ENCODE measurements around the gene CD300E. TPM values are rescaled to one million over a fixed set of nuclear protein-coding genes. Genes with fewer than 3 reads are reported as not detected.

CD300E gene
- total and polyA plus RNA-seq, 2 of the 13 experiments (the other 11 are each of a cell fraction or from before 2014, with no cell fraction given) = not detected

DNA sequence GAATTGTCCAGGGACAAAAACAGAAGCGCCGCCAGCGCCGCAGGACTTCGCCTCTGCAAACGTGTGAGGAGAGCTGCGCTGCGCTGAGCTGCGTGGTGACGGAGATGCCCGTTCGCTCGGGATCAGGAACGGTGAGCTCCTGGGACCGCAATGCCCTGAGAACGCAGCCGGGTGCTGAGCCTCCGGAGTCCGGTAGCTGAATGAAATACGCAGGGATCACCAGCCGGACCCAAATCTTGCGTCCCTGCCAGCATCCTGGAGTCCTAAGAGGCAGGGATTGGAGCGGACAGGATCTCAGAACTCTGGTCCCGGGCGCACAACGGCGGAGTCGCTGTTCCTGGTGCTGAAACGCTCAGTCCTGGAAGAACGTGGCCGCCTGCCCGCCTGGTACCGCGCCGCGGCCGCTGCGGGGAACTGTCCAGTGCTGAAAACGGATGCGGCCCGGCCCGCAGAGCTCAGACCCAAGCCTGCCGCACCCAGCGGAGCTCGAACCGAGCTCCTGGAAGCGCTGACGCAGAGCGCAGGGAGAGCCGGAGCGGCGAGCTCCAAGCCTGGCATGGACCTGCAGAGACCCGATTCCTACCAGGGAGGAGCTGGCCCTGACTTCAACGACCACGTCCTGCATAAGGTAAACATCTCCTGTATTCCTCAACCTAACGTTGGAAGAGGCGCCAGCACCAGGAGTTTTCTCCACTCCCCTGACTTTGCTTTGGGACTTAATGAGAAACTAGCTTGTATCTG lies 47.7 kb upstream of the CD300E start (continued):
- TF ChIP-seq UBTF (CRISPR knock-in tag; IDR thresholded peaks at IDR 0.05) (peak; percentile 97), NR2F1 (CRISPR knock-in tag; IDR thresholded peaks at IDR 0.05) (peak in 1 of 2 experiments; percentile 82; a peak in 1 of 4 replicates), ZFP36L1 (CRISPR knock-in tag; IDR thresholded peaks at IDR 0.05) (peak; percentile 100), MTF1 (CRISPR knock-in tag; IDR thresholded peaks at IDR 0.05) (peak; percentile 99), SKI (IDR thresholded peaks at IDR 0.05; ENCODE audit: partially characterized antibody) (no peak), JUND (CRISPR knock-in tag; IDR thresholded peaks at IDR 0.05) (peak; percentile 86; the same call in 1 of the 2 replicates), KDM3A (CRISPR knock-in tag; IDR thresholded peaks at IDR 0.05; ENCODE audit: low read depth) (peak; percentile 100), PHF21A (CRISPR knock-in tag; IDR thresholded peaks at IDR 0.05) (peak; percentile 78), ZNF383 (CRISPR knock-in tag; IDR thresholded peaks at IDR 0.05; ENCODE audit: borderline replicate concordance) (peak; percentile 96; the same call in 1 of the 2 replicates), GLMP (CRISPR knock-in tag; IDR thresholded peaks at IDR 0.05; ENCODE audit: borderline replicate concordance) (peak; percentile 99), KDM1A (CRISPR knock-in tag; IDR thresholded peaks at IDR 0.05) (peak; percentile 80; the same call in 1 of the 2 replicates), AGO2 (optimal IDR thresholded peaks at IDR 0.05; ENCODE audit: low read depth, low read length) (no peak), HNRNPLL (IDR thresholded peaks at IDR 0.05; ENCODE audit: low read depth, low read length, poor library complexity, severe bottlenecking) (peak; percentile 71), NRL (CRISPR knock-in tag; IDR thresholded peaks at IDR 0.05; ENCODE audit: borderline replicate concordance) (peak; percentile 100), YEATS2 (CRISPR knock-in tag; IDR thresholded peaks at IDR 0.05; ENCODE audit: borderline replicate concordance) (peak; percentile 96)
- TF ChIP-seq, protein P1, sequence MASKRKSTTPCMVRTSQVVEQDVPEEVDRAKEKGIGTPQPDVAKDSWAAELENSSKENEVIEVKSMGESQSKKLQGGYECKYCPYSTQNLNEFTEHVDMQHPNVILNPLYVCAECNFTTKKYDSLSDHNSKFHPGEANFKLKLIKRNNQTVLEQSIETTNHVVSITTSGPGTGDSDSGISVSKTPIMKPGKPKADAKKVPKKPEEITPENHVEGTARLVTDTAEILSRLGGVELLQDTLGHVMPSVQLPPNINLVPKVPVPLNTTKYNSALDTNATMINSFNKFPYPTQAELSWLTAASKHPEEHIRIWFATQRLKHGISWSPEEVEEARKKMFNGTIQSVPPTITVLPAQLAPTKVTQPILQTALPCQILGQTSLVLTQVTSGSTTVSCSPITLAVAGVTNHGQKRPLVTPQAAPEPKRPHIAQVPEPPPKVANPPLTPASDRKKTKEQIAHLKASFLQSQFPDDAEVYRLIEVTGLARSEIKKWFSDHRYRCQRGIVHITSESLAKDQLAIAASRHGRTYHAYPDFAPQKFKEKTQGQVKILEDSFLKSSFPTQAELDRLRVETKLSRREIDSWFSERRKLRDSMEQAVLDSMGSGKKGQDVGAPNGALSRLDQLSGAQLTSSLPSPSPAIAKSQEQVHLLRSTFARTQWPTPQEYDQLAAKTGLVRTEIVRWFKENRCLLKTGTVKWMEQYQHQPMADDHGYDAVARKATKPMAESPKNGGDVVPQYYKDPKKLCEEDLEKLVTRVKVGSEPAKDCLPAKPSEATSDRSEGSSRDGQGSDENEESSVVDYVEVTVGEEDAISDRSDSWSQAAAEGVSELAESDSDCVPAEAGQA (IDR thresholded peaks at IDR 0.05; ENCODE audit: low read depth) = no peak
- TF ChIP-seq, protein P1 (CRISPR knock-in tag; IDR thresholded peaks at IDR 0.05; ENCODE audit: borderline replicate concordance) = peak; percentile 100
- TF ChIP-seq, protein P2, sequence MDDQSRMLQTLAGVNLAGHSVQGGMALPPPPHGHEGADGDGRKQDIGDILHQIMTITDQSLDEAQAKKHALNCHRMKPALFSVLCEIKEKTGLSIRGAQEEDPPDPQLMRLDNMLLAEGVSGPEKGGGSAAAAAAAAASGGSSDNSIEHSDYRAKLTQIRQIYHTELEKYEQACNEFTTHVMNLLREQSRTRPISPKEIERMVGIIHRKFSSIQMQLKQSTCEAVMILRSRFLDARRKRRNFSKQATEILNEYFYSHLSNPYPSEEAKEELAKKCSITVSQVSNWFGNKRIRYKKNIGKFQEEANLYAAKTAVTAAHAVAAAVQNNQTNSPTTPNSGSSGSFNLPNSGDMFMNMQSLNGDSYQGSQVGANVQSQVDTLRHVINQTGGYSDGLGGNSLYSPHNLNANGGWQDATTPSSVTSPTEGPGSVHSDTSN (CRISPR knock-in tag; IDR thresholded peaks at IDR 0.05; ENCODE audit: borderline replicate concordance) = peak; percentile 99

All from HepG2 (cell line).